GM21576 (cell line): Measurements from ENCODE around the gene IGFLR1.
"Not testable (repeated sequence)": the region's sequence is repeated elsewhere in the genome, so short reads cannot be mapped to it uniquely, and the experiment has no call there.

Source experiments
- ATAC-seq: cut with Tn5 transposase; IDR thresholded peaks from one replicate; pipeline ENCODE4 v1.9.1; 2021; ENCODE audit warnings: mild to moderate bottlenecking, moderate library complexity; ENCODE audit not compliant: unreplicated experiment

The IGFLR1 gene

GRCh38 chr19:35713904-35714495, 28.3 kb downstream of the IGFLR1 start:
- no peak for ATAC-seq

DNA sequence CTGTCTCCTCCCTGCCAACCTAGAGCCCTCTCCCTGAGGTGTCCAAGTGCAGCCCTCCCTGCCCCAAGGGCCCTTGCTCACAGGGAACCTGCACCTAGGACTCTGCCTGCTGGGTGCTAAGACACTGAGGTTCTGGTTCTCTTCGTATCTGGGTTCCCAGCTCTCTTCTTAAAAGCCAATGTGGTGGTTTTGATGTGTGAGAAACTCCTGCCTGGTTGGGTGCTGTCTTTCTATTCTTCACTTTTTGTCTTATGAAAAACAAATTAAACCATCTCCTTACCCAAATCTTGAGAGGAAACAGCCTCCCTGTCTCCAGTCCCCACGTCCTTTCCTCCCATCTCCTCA, 28.8 kb downstream of the IGFLR1 start:
- no peak for ATAC-seq

GRCh38 chr19:35712567-35713505, 29.4 kb downstream of the IGFLR1 start:
- no peak for ATAC-seq

DNA sequence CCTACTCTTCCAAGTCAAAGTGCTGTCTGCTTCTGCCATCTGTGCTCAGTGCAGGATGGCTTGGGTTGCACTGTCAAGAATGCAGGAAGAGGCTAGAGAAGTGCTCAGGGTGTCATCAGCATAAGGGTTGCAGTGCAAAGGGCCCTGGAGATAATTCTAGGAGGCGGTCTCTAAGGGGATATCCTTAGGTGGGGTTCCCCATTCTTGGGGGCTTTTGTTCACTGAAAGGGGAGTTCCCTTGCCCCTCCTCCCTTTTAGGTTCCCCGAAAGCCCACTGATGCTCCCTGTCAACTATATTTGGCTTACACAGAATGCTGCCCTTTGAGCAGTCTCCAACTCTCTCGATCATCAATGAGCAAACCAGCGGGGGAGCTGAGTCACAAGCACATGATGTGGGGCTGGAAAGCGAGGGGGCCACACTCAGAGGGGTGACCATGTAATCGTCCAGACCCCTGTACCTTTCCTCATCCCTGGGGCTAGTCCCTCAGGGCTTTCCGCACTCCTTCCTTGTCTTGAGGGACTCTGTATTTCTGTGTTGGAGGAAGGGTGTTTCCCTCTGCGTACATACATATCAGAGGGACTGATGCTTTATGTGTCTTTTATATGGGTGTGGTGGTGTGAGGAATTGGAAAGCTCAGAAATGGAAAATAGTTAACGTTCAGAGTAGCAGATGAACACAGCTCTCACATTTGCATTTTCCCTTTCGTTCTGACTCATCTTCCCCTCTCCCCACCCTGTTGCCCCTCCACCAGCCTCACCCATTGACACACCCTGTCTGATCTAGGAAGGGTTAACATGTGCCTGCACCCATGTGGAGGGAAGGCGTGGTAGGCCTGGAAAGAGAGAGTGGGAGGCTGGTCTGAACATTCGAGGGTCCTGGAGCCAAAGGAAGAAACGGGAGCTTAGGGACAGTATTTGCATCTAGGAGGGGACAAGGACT, 31.2 kb downstream of the IGFLR1 start:
- peak; percentile 31 for ATAC-seq

DNA sequence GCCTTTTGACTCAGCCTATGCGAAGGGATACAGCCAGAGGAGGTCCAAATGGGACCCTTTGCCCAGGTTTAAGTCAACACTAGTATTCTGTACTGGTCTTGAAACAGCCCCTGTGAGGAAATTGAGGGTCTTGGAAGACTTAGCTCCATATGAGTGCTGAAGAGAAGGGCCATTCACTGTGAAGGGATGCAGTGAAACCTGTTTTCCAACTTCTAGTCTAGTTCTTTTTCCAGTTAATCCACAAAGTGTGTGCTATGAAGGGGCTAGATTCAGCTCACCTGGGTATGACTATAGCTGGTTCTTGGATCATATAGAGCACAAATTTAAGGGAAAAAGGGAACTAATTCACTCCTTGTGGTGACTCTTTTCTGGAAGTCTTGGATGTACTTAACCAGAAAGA, 33.9 kb downstream of the IGFLR1 start:
- ATAC-seq, result no peak

- no peak for ATAC-seq
Observed at GRCh38 chr19:35704218-35704617, 38.0 kb downstream of the IGFLR1 start, which contains the start of gene ZBTB32. Gene ZBTB32, plus strand, starts transcription at chr19:35704558. Its CDS starts 10,069 bp downstream, at chr19:35714627.

GRCh38 chr19:35703343-35703742, 38.9 kb downstream of the IGFLR1 start:
- ATAC-seq, result no peak

DNA sequence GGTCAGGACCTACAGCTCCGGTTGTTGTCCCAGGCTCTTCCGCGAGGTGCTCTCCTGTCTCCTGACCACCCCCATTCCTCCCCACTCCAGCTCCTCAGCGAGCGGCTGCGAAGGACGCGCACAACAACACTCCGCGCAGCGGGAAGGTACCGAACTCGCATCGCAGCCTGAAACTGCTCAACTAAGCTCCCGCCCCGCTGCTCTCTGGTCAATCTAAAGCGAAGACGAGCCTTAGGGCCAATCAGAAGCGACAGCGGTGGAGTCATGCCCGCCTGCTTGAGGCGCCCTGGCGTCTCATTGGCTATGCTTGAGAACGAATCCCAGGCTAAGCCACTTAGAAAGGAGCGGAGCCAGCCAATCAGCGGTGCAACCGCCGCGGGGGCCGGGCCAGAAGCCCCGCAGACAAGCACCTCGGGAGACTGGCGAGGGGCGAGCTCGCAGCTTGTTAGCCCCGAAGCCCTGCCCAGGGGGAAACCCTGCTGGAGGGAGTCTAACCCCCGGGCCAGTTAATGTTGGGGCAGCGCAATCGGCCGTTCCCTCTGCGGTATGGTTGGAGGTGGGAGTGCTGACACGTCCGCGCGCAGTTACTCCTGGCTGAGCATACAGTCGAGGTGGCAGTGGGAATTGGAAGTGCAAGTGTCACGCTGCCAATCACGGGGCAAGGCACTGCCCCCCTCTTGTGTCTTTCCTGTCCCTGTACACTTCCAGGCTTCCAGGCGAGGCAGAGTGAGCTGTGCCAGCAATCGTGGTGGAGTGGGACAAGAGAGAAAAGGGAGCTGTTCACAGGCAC, 39.8 kb downstream of the IGFLR1 start:
- peak; percentile 88 for ATAC-seq

DNA sequence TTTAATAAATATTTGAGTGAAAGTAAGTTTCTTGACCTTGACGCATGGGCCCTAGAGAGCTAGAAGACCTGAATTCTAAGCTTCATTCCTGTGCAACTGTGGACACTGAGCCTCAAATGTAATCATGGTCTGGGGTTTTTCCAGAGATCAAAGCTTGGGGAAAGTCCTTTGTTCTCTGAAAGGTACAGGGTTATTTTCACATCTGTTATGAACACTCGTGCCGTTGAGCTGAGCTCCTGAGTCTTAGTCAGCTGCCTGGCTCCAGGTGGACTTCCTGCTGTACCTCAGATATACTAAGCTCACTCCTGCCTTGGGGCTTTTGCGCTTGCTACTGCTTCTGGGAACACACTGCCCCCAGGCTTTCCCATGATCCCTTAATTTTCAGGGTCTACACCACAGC, 45.4 kb downstream of the IGFLR1 start:
- ATAC-seq, result no peak

DNA sequence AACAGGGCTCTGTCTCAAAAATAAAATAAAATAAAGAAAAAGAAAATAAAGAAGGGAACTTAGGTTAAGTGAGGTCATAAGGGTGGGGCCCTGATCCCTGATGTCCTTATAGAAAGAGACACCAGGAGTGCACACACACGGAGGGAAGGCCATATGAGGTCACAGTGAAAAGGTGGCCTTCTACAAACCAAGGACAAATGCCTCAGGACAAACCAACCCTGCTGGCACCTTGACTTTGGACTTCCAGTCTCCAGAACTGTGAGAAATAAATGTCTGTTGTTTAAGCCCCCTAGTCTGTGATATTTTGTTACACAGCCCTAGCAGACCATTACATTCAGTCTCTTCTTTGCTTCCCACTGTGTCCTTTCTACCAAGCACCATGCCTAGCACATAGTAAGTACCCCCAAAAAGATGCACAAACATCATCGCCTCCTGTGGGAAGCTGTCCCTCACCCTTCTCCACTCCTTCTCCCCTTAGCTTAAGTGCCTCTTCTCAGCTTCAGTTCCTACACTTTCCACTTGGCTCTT, 46.3 kb downstream of the IGFLR1 start:
- ATAC-seq, result no peak

GRCh38 chr19:35693835-35694599, 48.2 kb downstream of the IGFLR1 start:
- peak; percentile 79 for ATAC-seq

- no peak for ATAC-seq
Observed at GRCh38 chr19:35693422-35693821, 48.8 kb downstream of the IGFLR1 start.

GRCh38 chr19:35692010-35692409, 50.2 kb downstream of the IGFLR1 start:
- ATAC-seq, result no peak

GRCh38 chr19:35691106-35691505, 51.1 kb downstream of the IGFLR1 start:
- ATAC-seq, result not testable (repeated sequence)

DNA sequence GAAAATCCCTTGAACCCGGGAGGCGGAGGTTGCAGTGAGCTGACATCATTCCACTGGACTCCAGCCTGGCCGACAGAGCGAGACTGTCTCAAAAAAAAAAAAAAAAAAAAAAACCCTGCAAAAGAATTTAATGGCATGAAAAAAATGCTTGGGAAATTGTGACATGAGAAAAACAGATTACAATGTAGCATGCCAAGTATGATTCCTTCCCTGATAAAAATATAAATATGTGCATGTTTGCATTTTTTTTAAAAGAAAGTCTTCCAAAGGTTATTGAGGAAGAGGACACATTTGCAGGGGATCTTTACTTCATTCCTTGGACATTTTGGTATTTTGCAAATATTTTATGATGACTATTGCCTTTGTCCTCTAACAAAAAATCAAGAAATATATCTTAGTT, 52.4 kb downstream of the IGFLR1 start:
- ATAC-seq, result no peak
